Endothelial cell of umbilical vein (primary cell): ENCODE results near the gene PLK5. TPM values are rescaled to one million over a fixed set of nuclear protein-coding genes. Genes with fewer than 3 reads are reported as not detected.

Source experiments
- BruUV-seq: library from RNA; stranded (reverse); fragments of 400-500 nt; replicated peaks from 2 replicates; lab custom pipeline; 2021; lab: Mats Ljungman, UMichigan
- CTCF ChIA-PET: fragments of 300-600, 350-600 bp; sonication (Branson Sonifier 250); formaldehyde crosslinking; loops from one replicate; lab custom pipeline; 2021; ENCODE audit warnings: antibody characterized with exemption, inconsistent platforms; lab: Charles Lee
- POLR2A ChIA-PET: fragments of 300-600, 350-600 bp; sonication (Branson Sonifier 250); formaldehyde crosslinking; loops from one replicate; lab custom pipeline; 2021; ENCODE audit warnings: antibody characterized with exemption, inconsistent platforms; lab: Charles Lee
- DNase-seq: peaks from one replicate; pipeline ENCODE4 v3.0.0-alpha.2; 2011; ENCODE audit warnings: low read depth, low spot score
- FAIRE-seq: peaks from 2 replicates; lab custom pipeline; 2011; peaks lifted over from hg19 to GRCh38; lab: Jason Lieb, UNC
- H2AFZ ChIP-seq: 2 replicates; pipeline ENCODE4 v1.6.0; 2012; ENCODE audit warnings: low read depth, low read length, control low read depth, inconsistent platforms
- H3K27ac ChIP-seq: 2 replicates; pipeline ENCODE4 v1.5.1; 2011; ENCODE audit warnings: low read depth, mild to moderate bottlenecking, control low read depth, low read length, moderate library complexity; ENCODE audit not compliant: insufficient read depth
- H3K27me3 ChIP-seq, 2 experiments: 2 replicates each; pipeline versions ENCODE4 v1.6.0 to v1.6.1; 2011; ENCODE audit warnings: low read length in 2 of 2, mixed read lengths in 1 of 2; ENCODE audit not compliant: control insufficient read depth in 2 of 2, insufficient read depth in 2 of 2
- H3K36me3 ChIP-seq, 2 experiments: 2 replicates in 1 of 2; 3 replicates in 1 of 2; pipeline ENCODE4 v1.5.1; 2011; ENCODE audit warnings: low read length in 2 of 2, mild to moderate bottlenecking in 1 of 2, moderate library complexity in 1 of 2; ENCODE audit not compliant: control insufficient read depth in 2 of 2, insufficient read depth in 2 of 2; ENCODE audit errors: extremely low read depth in 1 of 2
- H3K4me1 ChIP-seq: 3 replicates; pipeline ENCODE4 v1.5.1; 2011; ENCODE audit warnings: mild to moderate bottlenecking, low read length; ENCODE audit not compliant: control insufficient read depth, insufficient read depth; ENCODE audit errors: extremely low read depth
- H3K4me2 ChIP-seq: 2 replicates; pipeline ENCODE4 v1.6.1; 2011; ENCODE audit warnings: low read length, control low read depth, mixed read lengths; ENCODE audit not compliant: insufficient read depth
- H3K4me3 ChIP-seq, 3 experiments: fragments of 200-600 bp in 1 of 3; sonication (generic), shearing (Covaris generic) in 1 of 3; replicated peaks in 1 of 3; 2 replicates each; pipeline ENCODE4 v1.5.1; 2011 to 2016; ENCODE audit warnings: control low read depth in 3 of 3, low read length in 3 of 3, mild to moderate bottlenecking in 2 of 3, inconsistent platforms in 1 of 3, low read depth in 1 of 3, moderate library complexity in 1 of 3; ENCODE audit not compliant: insufficient read depth in 1 of 3
- H3K79me2 ChIP-seq: 2 replicates; pipeline ENCODE4 v1.6.0; 2012; ENCODE audit warnings: low read length, inconsistent platforms; ENCODE audit not compliant: control insufficient read depth, insufficient read depth
- H3K9ac ChIP-seq: replicated peaks from 2 replicates; pipeline ENCODE3; 2011; ENCODE audit warnings: low read length, control low read depth; ENCODE audit not compliant: insufficient read depth; ENCODE audit errors: extremely low read depth
- H3K9me1 ChIP-seq: replicated peaks from 3 replicates; pipeline ENCODE4 v1.6.0; 2011; ENCODE audit warnings: mild to moderate bottlenecking, low read length; ENCODE audit not compliant: control insufficient read depth, insufficient read depth; ENCODE audit errors: extremely low read depth
- H3K9me3 ChIP-seq: replicated peaks from 2 replicates; pipeline ENCODE4 v1.5.1; 2012; ENCODE audit warnings: low read length, inconsistent platforms; ENCODE audit not compliant: control insufficient read depth, insufficient read depth
- H4K20me1 ChIP-seq: replicated peaks from 2 replicates; pipeline ENCODE3; 2011; ENCODE audit warnings: mild to moderate bottlenecking, low read length; ENCODE audit not compliant: control insufficient read depth, insufficient read depth; ENCODE audit errors: extremely low read depth
- EZH2 ChIP-seq: IDR thresholded peaks from 2 replicates; pipeline ENCODE4 v1.6.1; 2012; ENCODE audit warnings: borderline replicate concordance, low read depth, mild to moderate bottlenecking, moderate library complexity, low read length, inconsistent platforms; ENCODE audit not compliant: severe bottlenecking
- FOS ChIP-seq: IDR thresholded peaks from 2 replicates; pipeline ENCODE4 v1.6.1; 2011; ENCODE audit warnings: mild to moderate bottlenecking, low read length, moderate library complexity, borderline replicate concordance; ENCODE audit not compliant: insufficient read depth
- GATA2 ChIP-seq: IDR thresholded peaks from 2 replicates; pipeline ENCODE4 v1.7.0; 2011; ENCODE audit warnings: low read depth, mild to moderate bottlenecking, moderate library complexity, mixed read lengths, low read length; ENCODE audit not compliant: insufficient read length, insufficient read depth
- JUN ChIP-seq: IDR thresholded peaks from 2 replicates; pipeline ENCODE4 v1.6.1; 2011; ENCODE audit warnings: borderline replicate concordance, low read depth; ENCODE audit not compliant: insufficient read length, insufficient read depth
- MYC ChIP-seq: IDR thresholded peaks from one replicate; pipeline ENCODE4 v1.6.1; 2011; ENCODE audit warnings: mild to moderate bottlenecking, low read depth, low read length
- POLR2A ChIP-seq: IDR thresholded peaks from 2 replicates; pipeline ENCODE4 v1.6.1; 2012; ENCODE audit warnings: low read depth, mild to moderate bottlenecking, control low read depth, low read length
- dilution Hi-C: fragments of 300-500 bp; cut with MboI; formaldehyde crosslinking; loops from one replicate; pipeline ENCODE4 v1.15.0; 2019; ENCODE audit warnings: low sequenced_read_pairs; ENCODE audit not compliant: extremely low pct_ligation_motif_present
- intact Hi-C: fragments of 100-400 bp; cut with micrococcal nuclease; formaldehyde crosslinking; loops from one replicate; pipeline ENCODE4 v1.10.0; 2022
- polyA plus RNA-seq, 4 experiments: library from polyadenylated mRNA; depleted of rRNA in 3 of 4; stranded (reverse) in 3 of 4; unstranded in 1 of 4; fragments of >200 nt; gene quantifications; 2 replicates each; pipeline versions ENCODE4 v1.2.1 to v1.2.3, GENCODE V29; 2011 to 2012; ENCODE audit warnings: missing spikeins in 1 of 4
- total RNA-seq: library from RNA; stranded (reverse); gene quantifications from 2 replicates; pipeline ENCODE4 v1.2.3, GENCODE V29; 2021
- TF ChIP-seq, protein P1 (sequence below): IDR thresholded peaks from 2 replicates; pipeline ENCODE4 v1.6.1; 2011; ENCODE audit not compliant: insufficient read depth, insufficient read length
- TF ChIP-seq, protein P2 (sequence below), 2 donors: IDR thresholded peaks; 1 replicate in 1 of 2; 2 replicates in 1 of 2; pipeline ENCODE4 v1.5.1; 2011; ENCODE audit warnings: low read length in 2 of 2, mild to moderate bottlenecking in 2 of 2, moderate library complexity in 2 of 2, control low read depth in 1 of 2, inconsistent platforms in 1 of 2, low read depth in 1 of 2; ENCODE audit not compliant: insufficient read depth in 1 of 2; ENCODE audit errors: extremely low read depth in 1 of 2

PLK5 gene
- total and polyA plus RNA-seq, 2 donors (not counting 3 experiments of a cell fraction or from before 2014, with no cell fraction given): not detected

DNA sequence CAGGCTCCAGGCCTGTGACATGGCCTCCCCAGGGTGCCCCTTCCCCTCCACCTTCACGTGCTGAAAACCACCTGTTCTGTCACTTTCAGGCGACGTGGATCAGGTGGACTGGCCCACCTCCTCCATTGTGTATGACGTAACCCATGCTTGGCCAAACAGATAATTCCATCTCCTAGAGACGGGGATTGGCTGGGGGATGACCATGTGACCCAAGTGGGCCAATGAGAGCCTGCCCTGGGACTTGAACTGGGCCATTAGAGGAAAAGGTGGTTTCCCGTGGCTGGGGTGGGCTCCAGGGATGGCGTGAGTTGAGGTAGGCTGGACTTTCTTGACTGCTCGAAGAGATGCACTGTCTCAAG, 7.5 kb upstream of the PLK5 start:
- intact Hi-C loops: no loop called here
- Histone ChIP-seq H3K79me2 (no peaks in the 10 kb centered on the region), H3K4me3 (no peak overlapping the region), H3K4me1 (no peaks in the 10 kb centered on the region), H3K27me3 (peaks cover 0 to 5% of the 10 kb centered on the region in 2 experiments), H3K9ac (no peak overlapping the region), H2AFZ (no peak overlapping the region), H3K9me1 (no peaks in the 10 kb centered on the region), H4K20me1 (no peaks in the 10 kb centered on the region), H3K4me2 (no peak overlapping the region), H3K9me3 (no peaks in the 10 kb centered on the region), H3K36me3 (no peaks in the 10 kb centered on the region), H3K27ac (no peak overlapping the region)
- TF ChIP-seq EZH2: no peak
- no peak for TF ChIP-seq POLR2A
- TF ChIP-seq JUN: no peak
- TF ChIP-seq GATA2: no peak
- TF ChIP-seq, protein P1, sequence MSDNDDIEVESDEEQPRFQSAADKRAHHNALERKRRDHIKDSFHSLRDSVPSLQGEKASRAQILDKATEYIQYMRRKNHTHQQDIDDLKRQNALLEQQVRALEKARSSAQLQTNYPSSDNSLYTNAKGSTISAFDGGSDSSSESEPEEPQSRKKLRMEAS: no peak
- TF ChIP-seq, protein P2, sequence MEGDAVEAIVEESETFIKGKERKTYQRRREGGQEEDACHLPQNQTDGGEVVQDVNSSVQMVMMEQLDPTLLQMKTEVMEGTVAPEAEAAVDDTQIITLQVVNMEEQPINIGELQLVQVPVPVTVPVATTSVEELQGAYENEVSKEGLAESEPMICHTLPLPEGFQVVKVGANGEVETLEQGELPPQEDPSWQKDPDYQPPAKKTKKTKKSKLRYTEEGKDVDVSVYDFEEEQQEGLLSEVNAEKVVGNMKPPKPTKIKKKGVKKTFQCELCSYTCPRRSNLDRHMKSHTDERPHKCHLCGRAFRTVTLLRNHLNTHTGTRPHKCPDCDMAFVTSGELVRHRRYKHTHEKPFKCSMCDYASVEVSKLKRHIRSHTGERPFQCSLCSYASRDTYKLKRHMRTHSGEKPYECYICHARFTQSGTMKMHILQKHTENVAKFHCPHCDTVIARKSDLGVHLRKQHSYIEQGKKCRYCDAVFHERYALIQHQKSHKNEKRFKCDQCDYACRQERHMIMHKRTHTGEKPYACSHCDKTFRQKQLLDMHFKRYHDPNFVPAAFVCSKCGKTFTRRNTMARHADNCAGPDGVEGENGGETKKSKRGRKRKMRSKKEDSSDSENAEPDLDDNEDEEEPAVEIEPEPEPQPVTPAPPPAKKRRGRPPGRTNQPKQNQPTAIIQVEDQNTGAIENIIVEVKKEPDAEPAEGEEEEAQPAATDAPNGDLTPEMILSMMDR (IDR thresholded peaks at IDR 0.05; ENCODE audit: extremely low read depth in 1 of 2, insufficient read depth in 1 of 2, low read depth in 1 of 2, low read length in 2 of 2): no peak
- CTCF ChIA-PET: no interaction called here
- no peak for FAIRE-seq
- dilution Hi-C loops: no loop called here
- POLR2A ChIA-PET: no interaction called here
- no peak for DNase-seq
- no TSS peak for BruUV-seq

DNA sequence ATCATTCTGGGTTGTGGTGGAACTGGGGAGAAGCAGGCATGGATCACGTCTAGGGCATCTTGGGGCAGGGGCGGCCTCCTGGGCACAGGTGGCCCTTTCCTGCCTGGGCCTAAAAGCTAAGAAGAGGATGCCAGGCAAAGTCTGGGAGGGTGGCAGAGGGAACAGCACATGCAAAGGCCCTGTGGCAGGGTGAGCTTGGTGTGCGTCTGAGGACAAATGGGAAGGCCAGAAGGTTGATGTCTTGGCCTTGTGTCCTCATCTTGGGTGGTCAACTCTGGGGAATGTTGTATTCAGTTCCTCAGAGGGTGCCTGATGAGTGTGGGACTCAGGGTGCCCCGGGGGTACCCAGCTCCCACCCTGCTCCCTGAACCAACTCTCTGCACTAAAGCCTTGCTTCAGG, 5.4 kb upstream of the PLK5 start:
- no peak overlapping the region for H3K4me3 ChIP-seq
- H4K20me1 ChIP-seq: no peaks in the 10 kb centered on the region
- POLR2A ChIA-PET: no interaction called here
- H3K27me3 ChIP-seq: peaks cover under 1 to 4% of the 10 kb centered on the region in 2 experiments
- H3K9me1 ChIP-seq: no peaks in the 10 kb centered on the region
- H3K9me3 ChIP-seq: no peaks in the 10 kb centered on the region
- CTCF ChIA-PET: interaction anchor here (1.3 kb wide), 1 partner anchor 27 kb away, joined by 3 read pairs; no protein-coding TSS in a partner anchor
- no peak for FAIRE-seq
- intact Hi-C loops: no loop called here
- H3K79me2 ChIP-seq: no peaks in the 10 kb centered on the region
- H3K9ac ChIP-seq: no peak overlapping the region
- H2AFZ ChIP-seq: no peak overlapping the region
- H3K4me2 ChIP-seq: no peak overlapping the region
- no peaks in the 10 kb centered on the region for H3K4me1 ChIP-seq
- no peak for TF ChIP-seq MYC
- no peak for TF ChIP-seq GATA2
- TF ChIP-seq, protein P1: no peak
- TF ChIP-seq JUN: no peak
- TF ChIP-seq POLR2A: no peak
- TF ChIP-seq FOS: no peak
- TF ChIP-seq, protein P2 (IDR thresholded peaks at IDR 0.05; ENCODE audit: extremely low read depth in 1 of 2, insufficient read depth in 1 of 2, low read depth in 1 of 2, low read length in 2 of 2): no peak
- no TSS peak for BruUV-seq
- dilution Hi-C loops: no loop called here
- H3K36me3 ChIP-seq: no peaks in the 10 kb centered on the region
- DNase-seq: no peak
- H3K27ac ChIP-seq: no peak overlapping the region
